ENCODE data around the gene PPP4R4.

Gene PPP4R4

GRCh38 chr14:94175011-94175745 is 1.1 kb downstream of the PPP4R4 start:
- DNase-seq (ENCODE audit: low read depth in 1 of 2, low spot score in 1 of 2), result no peak
- TF ChIP-seq, protein P1, sequence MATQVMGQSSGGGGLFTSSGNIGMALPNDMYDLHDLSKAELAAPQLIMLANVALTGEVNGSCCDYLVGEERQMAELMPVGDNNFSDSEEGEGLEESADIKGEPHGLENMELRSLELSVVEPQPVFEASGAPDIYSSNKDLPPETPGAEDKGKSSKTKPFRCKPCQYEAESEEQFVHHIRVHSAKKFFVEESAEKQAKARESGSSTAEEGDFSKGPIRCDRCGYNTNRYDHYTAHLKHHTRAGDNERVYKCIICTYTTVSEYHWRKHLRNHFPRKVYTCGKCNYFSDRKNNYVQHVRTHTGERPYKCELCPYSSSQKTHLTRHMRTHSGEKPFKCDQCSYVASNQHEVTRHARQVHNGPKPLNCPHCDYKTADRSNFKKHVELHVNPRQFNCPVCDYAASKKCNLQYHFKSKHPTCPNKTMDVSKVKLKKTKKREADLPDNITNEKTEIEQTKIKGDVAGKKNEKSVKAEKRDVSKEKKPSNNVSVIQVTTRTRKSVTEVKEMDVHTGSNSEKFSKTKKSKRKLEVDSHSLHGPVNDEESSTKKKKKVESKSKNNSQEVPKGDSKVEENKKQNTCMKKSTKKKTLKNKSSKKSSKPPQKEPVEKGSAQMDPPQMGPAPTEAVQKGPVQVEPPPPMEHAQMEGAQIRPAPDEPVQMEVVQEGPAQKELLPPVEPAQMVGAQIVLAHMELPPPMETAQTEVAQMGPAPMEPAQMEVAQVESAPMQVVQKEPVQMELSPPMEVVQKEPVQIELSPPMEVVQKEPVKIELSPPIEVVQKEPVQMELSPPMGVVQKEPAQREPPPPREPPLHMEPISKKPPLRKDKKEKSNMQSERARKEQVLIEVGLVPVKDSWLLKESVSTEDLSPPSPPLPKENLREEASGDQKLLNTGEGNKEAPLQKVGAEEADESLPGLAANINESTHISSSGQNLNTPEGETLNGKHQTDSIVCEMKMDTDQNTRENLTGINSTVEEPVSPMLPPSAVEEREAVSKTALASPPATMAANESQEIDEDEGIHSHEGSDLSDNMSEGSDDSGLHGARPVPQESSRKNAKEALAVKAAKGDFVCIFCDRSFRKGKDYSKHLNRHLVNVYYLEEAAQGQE (IDR thresholded peaks at IDR 0.05; ENCODE audit: insufficient replicate concordance, low read depth), result no peak
- TF ChIP-seq GABPA (IDR thresholded peaks at IDR 0.05; ENCODE audit: low read depth), result no peak
- TF ChIP-seq SPI1 (IDR thresholded peaks at IDR 0.05; ENCODE audit: borderline replicate concordance, low read depth), result no peak
- no peak for TF ChIP-seq CTCF (IDR thresholded peaks at IDR 0.05; ENCODE audit: insufficient read depth, low read length)
- no peak for TF ChIP-seq POLR2AphosphoS5 (IDR thresholded peaks at IDR 0.05; ENCODE audit: low read depth)
- Histone ChIP-seq H3K27ac (replicated peaks) (no peak overlapping the region), H3K27me3 (ENCODE audit: insufficient read depth, poor library complexity, severe bottlenecking) (peaks cover 53% of the 10 kb centered on the region), H3K4me3 (replicated peaks; ENCODE audit: insufficient read depth, low read length) (no peak overlapping the region)

GRCh38 chr14:94175747-94176146 is 1.6 kb downstream of the PPP4R4 start:
- no peak overlapping the region for H3K4me3 ChIP-seq (replicated peaks; ENCODE audit: insufficient read depth, low read length)
- TF ChIP-seq, protein P1 (IDR thresholded peaks at IDR 0.05; ENCODE audit: insufficient replicate concordance, low read depth), result no peak
- no peak for DNase-seq (ENCODE audit: low read depth in 1 of 2, low spot score in 1 of 2)
- H3K27ac ChIP-seq (replicated peaks), result no peak overlapping the region
- peaks cover 53% of the 10 kb centered on the region for H3K27me3 ChIP-seq (ENCODE audit: insufficient read depth, poor library complexity, severe bottlenecking)

GRCh38 chr14:94176808-94177207 is 2.7 kb downstream of the PPP4R4 start:
- no peak overlapping the region for H3K4me3 ChIP-seq (replicated peaks; ENCODE audit: insufficient read depth, low read length)
- TF ChIP-seq POLR2AphosphoS5 (IDR thresholded peaks at IDR 0.05; ENCODE audit: low read depth) (no peak), GABPA (IDR thresholded peaks at IDR 0.05; ENCODE audit: low read depth) (no peak), SPI1 (IDR thresholded peaks at IDR 0.05; ENCODE audit: borderline replicate concordance, low read depth) (no peak), CTCF (IDR thresholded peaks at IDR 0.05; ENCODE audit: insufficient read depth, low read length) (no peak)
- TF ChIP-seq, protein P1 (IDR thresholded peaks at IDR 0.05; ENCODE audit: insufficient replicate concordance, low read depth), result no peak
- H3K27me3 ChIP-seq (ENCODE audit: insufficient read depth, poor library complexity, severe bottlenecking), result peaks cover 48% of the 10 kb centered on the region
- DNase-seq (ENCODE audit: low read depth in 1 of 2, low spot score in 1 of 2), result no peak
- no peak overlapping the region for H3K27ac ChIP-seq (replicated peaks)

All from HL-60 (cell line).